SKM-1 treated with dmso at 0.1 percent for 144 hours (cell line): ENCODE data around the gene OR6C1.
"Not testable (repeated sequence)": the region's sequence is repeated elsewhere in the genome, so short reads cannot be mapped to it uniquely, and the experiment has no call there.

Experiments used
- DNase-seq: peaks from one replicate; lab custom pipeline; 2025; ENCODE audit not compliant: unreplicated experiment; lab: John Stamatoyannopoulos, UW

OR6C1 gene

GRCh38 chr12:55314043-55314442, at the start of gene OR6C1:
Gene OR6C1 (plus strand): TSS chr12:55314343. CDS start chr12:55320600, 6,257 bp downstream.
- DNase-seq = no peak

GRCh38 chr12:55280991-55281390, 33.2 kb upstream of the OR6C1 start:
- DNase-seq = no peak

GRCh38 chr12:55289999-55290398, 24.1 kb upstream of the OR6C1 start:
- DNase-seq = no peak

- no peak for DNase-seq
Measured at GRCh38 chr12:55296469-55296868, 17.7 kb upstream of the OR6C1 start, which contains the start of gene OR6C6. Gene OR6C6 (minus strand): TSS chr12:55296569. CDS start chr12:55295232, 1,337 bp downstream.

- DNase-seq = no peak
Measured at GRCh38 chr12:55320201-55320600, 6.1 kb downstream of the OR6C1 start.

- DNase-seq = not testable (repeated sequence)
Measured at GRCh38 chr12:55325801-55326200, 11.7 kb downstream of the OR6C1 start.

GRCh38 chr12:55330446-55330845, 16.3 kb downstream of the OR6C1 start, which contains the start of gene OR6C3:
Gene OR6C3 (plus strand): TSS chr12:55330746. CDS start chr12:55331701, 955 bp downstream.
- no peak for DNase-seq

GRCh38 chr12:55336002-55336401, 21.9 kb downstream of the OR6C1 start:
- DNase-seq = no peak

- DNase-seq = not testable (repeated sequence)
Measured at GRCh38 chr12:55355338-55355737, 41.2 kb downstream of the OR6C1 start.

- no peak for DNase-seq
Measured at GRCh38 chr12:55362675-55363074, 48.5 kb downstream of the OR6C1 start, which contains the start of gene OR6C75. Gene OR6C75 (plus strand): TSS chr12:55362975. CDS start chr12:55365111, 2,136 bp downstream.

GRCh38 chr12:55365086-55365485, 50.9 kb downstream of the OR6C1 start:
- no peak for DNase-seq
